ENCODE results near the gene LRRC28. TPM values are rescaled to one million over a fixed set of nuclear protein-coding genes. Genes with fewer than 3 reads are reported as not detected.

Gene LRRC28
- polyA plus RNA-seq, 1 of the 3 experiments (the other 2 are of a cell fraction) = 15.2 TPM

GRCh38 chr15:99433026-99433756, 181.9 kb downstream of the LRRC28 start:
- Histone ChIP-seq H3K9me2 (no peaks in the 10 kb centered on the region), H3K36me3 (replicated peaks in 1 of 2; ENCODE audit: control insufficient read depth in 1 of 2, insufficient read depth in 2 of 2, low read length in 1 of 2) (no peaks in the 10 kb centered on the region), H3K9me3 (no peaks in the 10 kb centered on the region), H3K4me1 (ENCODE audit: control insufficient read depth in 1 of 2, insufficient read depth in 2 of 2, low read depth in 1 of 2, low read length in 1 of 2) (no peaks in the 10 kb centered on the region), H3K9ac (no peak overlapping the region), H3K79me2 (ENCODE audit: insufficient read depth) (no peaks in the 10 kb centered on the region), H3K4me3 (ENCODE audit: low read depth in 2 of 2, low read length in 1 of 2) (no peak overlapping the region), H4K20me1 (ENCODE audit: insufficient read depth) (no peaks in the 10 kb centered on the region), H3F3A (replicated peaks; ENCODE audit: insufficient read depth) (no peaks in the 10 kb centered on the region), H3K27ac (ENCODE audit: low read depth in 2 of 2, low read length in 1 of 2) (no peak overlapping the region), H2AFZ (ENCODE audit: low read depth) (no peak overlapping the region), H3K27me3 (ENCODE audit: insufficient read depth) (no peaks in the 10 kb centered on the region), H3K4me2 (no peak overlapping the region)
- ChIA-PET CTCF (interaction anchor here (1.0 kb wide), 1 partner anchor 160 kb away, joined by 3 read pairs; no protein-coding TSS in a partner anchor), POLR2A (no interaction called here)
- TF ChIP-seq NRF1 (IDR thresholded peaks at IDR 0.05; ENCODE audit: low read depth, low read length) (no peak), EP300 (IDR thresholded peaks at IDR 0.05; ENCODE audit: borderline replicate concordance in 1 of 2, low read depth in 1 of 2, low read length in 1 of 2) (no peak), MEF2A (IDR thresholded peaks at IDR 0.05; ENCODE audit: borderline replicate concordance, low read depth) (no peak), YY1 (IDR thresholded peaks at IDR 0.05; ENCODE audit: low read depth) (no peak), TCF12 (IDR thresholded peaks at IDR 0.05) (no peak)
- DNase-seq = no peak
- WGBS (ENCODE audit: low lambda C conversion rate) = 84% methylated on average over 6 of the region's 14 CpGs

DNA sequence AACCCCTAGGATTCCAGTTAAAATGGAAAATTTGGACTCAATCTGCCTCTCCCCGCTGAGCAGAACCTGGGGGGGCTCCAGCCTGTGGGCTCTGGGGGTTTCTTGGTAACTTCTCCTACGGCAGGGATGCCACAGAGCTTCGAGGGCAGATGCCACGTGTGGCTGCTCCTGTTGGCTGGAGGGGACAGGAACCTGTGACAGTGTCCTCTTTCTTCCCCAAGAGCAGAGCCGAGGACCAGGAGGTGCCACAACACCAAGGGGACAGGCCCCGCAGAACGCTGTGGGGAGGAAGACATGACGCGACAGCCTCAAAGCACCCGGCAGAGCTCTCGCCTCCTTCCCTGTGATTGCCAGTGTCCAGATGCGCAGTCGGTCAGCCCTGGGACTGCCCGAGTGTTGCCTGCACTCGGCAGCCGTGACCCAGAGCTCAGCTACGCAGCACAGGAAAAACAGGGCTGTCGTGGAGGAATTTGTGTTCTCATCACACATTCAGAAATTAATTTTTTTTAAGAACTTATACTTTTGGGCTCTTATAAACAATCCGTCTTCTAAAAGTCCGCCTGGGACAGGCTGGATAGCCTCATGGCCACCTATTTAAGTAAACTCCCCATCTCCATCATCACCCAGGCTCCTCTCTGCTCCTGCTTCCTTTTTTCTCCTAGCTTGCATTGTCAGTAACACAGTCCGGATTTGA, 182.6 kb downstream of the LRRC28 start:
- Histone ChIP-seq H3K9ac (no peak overlapping the region), H3K27ac (ENCODE audit: low read depth in 2 of 2, low read length in 1 of 2) (no peak overlapping the region), H3F3A (replicated peaks; ENCODE audit: insufficient read depth) (no peaks in the 10 kb centered on the region), H3K79me2 (ENCODE audit: insufficient read depth) (no peaks in the 10 kb centered on the region), H2AFZ (ENCODE audit: low read depth) (no peak overlapping the region), H3K4me2 (no peak overlapping the region), H3K4me3 (ENCODE audit: low read depth in 2 of 2, low read length in 1 of 2) (no peak overlapping the region), H3K27me3 (ENCODE audit: insufficient read depth) (no peaks in the 10 kb centered on the region), H3K9me2 (no peaks in the 10 kb centered on the region), H3K36me3 (replicated peaks in 1 of 2; ENCODE audit: control insufficient read depth in 1 of 2, insufficient read depth in 2 of 2, low read length in 1 of 2) (no peaks in the 10 kb centered on the region), H3K4me1 (ENCODE audit: control insufficient read depth in 1 of 2, insufficient read depth in 2 of 2, low read depth in 1 of 2, low read length in 1 of 2) (no peaks in the 10 kb centered on the region), H3K9me3 (no peaks in the 10 kb centered on the region), H4K20me1 (ENCODE audit: insufficient read depth) (no peaks in the 10 kb centered on the region)
- WGBS (ENCODE audit: low lambda C conversion rate) = 96% methylated on average over 15 of the region's 21 CpGs
- POLR2A ChIA-PET = no interaction called here
- no peak for DNase-seq
- CTCF ChIA-PET = no interaction called here
- no peak for TF ChIP-seq REST (IDR thresholded peaks at IDR 0.05; ENCODE audit: low read depth, low read length)
- no peak for TF ChIP-seq IRF3 (IDR thresholded peaks at IDR 0.05; ENCODE audit: low read depth, low read length)
- TF ChIP-seq RCOR1 (IDR thresholded peaks at IDR 0.05; ENCODE audit: low read length) = no peak
- TF ChIP-seq RAD21 (IDR thresholded peaks at IDR 0.05; ENCODE audit: low read length) = no peak
- TF ChIP-seq SIN3A (IDR thresholded peaks at IDR 0.05; ENCODE audit: borderline replicate concordance, low read depth, low read length) = no peak
- TF ChIP-seq FOXJ3 (CRISPR knock-in tag; IDR thresholded peaks at IDR 0.05) = no peak
- TF ChIP-seq JUND (IDR thresholded peaks at IDR 0.05) = no peak
- TF ChIP-seq EZH2phosphoT487 (IDR thresholded peaks at IDR 0.05; ENCODE audit: borderline replicate concordance, low read depth) = no peak
- TF ChIP-seq MEF2A (IDR thresholded peaks at IDR 0.05; ENCODE audit: borderline replicate concordance, low read depth) = no peak
- TF ChIP-seq CTCF (IDR thresholded peaks at IDR 0.05) = no peak
- TF ChIP-seq RFX5 (IDR thresholded peaks at IDR 0.05; ENCODE audit: low read length) = no peak
- no peak for TF ChIP-seq ZBTB33 (IDR thresholded peaks at IDR 0.05; ENCODE audit: borderline replicate concordance, low read depth)
- no peak for TF ChIP-seq MXI1 (IDR thresholded peaks at IDR 0.05; ENCODE audit: low read depth, low read length)
- TF ChIP-seq RXRA (IDR thresholded peaks at IDR 0.05; ENCODE audit: borderline replicate concordance, low read depth) = no peak
